ENCODE data around the gene RASL12. TPM values are rescaled to one million over a fixed set of nuclear protein-coding genes. Genes with fewer than 3 reads are reported as not detected.
"Not testable (repeated sequence)": the region's sequence is repeated elsewhere in the genome, so short reads cannot be mapped to it uniquely, and the experiment has no call there.

RASL12 gene
- total RNA-seq, 2 donors from 2014 or later: 3.1 to 6.7 TPM

- no peak overlapping the region for H3K27ac ChIP-seq
- DNase-seq: no peak
- peaks cover 8% of the 10 kb centered on the region for H3K4me1 ChIP-seq
- H3K27me3 ChIP-seq: no peaks in the 10 kb centered on the region
- no peak overlapping the region for H3K9ac ChIP-seq (ENCODE audit: low read depth in 2 of 2, low read length in 2 of 2)
- intact Hi-C loops (cut with DNase I): loop anchor here (5.0 kb wide), 1 partner anchor 44 kb away; no protein-coding TSS in a partner anchor
- H3K9me3 ChIP-seq: no peaks in the 10 kb centered on the region
- no peaks in the 10 kb centered on the region for H3K36me3 ChIP-seq
- TF ChIP-seq, protein P1, sequence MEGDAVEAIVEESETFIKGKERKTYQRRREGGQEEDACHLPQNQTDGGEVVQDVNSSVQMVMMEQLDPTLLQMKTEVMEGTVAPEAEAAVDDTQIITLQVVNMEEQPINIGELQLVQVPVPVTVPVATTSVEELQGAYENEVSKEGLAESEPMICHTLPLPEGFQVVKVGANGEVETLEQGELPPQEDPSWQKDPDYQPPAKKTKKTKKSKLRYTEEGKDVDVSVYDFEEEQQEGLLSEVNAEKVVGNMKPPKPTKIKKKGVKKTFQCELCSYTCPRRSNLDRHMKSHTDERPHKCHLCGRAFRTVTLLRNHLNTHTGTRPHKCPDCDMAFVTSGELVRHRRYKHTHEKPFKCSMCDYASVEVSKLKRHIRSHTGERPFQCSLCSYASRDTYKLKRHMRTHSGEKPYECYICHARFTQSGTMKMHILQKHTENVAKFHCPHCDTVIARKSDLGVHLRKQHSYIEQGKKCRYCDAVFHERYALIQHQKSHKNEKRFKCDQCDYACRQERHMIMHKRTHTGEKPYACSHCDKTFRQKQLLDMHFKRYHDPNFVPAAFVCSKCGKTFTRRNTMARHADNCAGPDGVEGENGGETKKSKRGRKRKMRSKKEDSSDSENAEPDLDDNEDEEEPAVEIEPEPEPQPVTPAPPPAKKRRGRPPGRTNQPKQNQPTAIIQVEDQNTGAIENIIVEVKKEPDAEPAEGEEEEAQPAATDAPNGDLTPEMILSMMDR (IDR thresholded peaks at IDR 0.05): no peak
- H3K4me3 ChIP-seq: no peak overlapping the region
Observed at GRCh38 chr15:65081270-65081669, 13.5 kb upstream of the RASL12 start.

DNA sequence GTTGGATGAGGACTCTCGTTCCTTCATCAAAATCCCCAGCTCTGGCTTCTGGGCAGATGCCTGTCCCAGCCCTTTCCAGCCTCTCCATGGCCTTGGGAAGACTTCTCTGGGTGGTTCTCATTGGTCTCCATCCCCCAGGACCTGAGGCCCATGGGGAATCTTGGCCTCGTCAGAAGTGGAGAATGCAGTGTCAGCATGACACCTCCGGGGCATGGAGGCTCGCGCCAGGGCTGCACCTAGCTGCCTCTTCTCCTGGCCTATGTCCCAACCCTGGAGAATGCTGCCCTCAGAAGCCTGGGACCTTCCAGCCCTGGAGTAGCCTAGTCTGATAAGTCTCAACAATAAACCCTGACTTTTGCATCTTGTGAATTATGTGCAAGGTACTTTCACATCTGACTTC, 11.8 kb upstream of the RASL12 start:
- no peak overlapping the region for H3K4me3 ChIP-seq
- peaks cover 8% of the 10 kb centered on the region for H3K4me1 ChIP-seq
- intact Hi-C loops (cut with DNase I): no loop called here
- TF ChIP-seq, protein P1 (IDR thresholded peaks at IDR 0.05): no peak
- no peaks in the 10 kb centered on the region for H3K27me3 ChIP-seq
- H3K9ac ChIP-seq (ENCODE audit: low read depth in 2 of 2, low read length in 2 of 2): no peak overlapping the region
- no peaks in the 10 kb centered on the region for H3K9me3 ChIP-seq
- no peak for DNase-seq
- no peaks in the 10 kb centered on the region for H3K36me3 ChIP-seq
- no peak overlapping the region for H3K27ac ChIP-seq

DNA sequence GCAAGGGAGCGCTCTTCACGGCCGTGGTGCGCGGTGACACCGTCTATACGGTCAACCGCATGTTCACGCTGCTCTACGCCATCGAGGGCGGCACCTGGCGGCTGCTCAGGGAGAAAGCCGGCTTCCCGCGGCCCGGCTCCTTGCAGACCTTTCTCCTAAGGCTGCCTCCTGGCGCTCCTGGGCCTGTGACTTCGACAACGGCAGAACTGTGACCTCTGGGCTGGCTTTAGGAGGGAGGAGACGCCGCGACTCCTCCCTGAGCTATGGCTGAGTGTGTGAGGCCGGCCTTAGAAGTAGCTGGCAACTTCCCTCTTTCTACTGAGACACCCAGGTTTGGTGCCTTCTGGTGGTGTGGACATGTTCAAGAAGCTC, 10.2 kb upstream of the RASL12 start:
- no peaks in the 10 kb centered on the region for H3K9me3 ChIP-seq
- H3K36me3 ChIP-seq: no peaks in the 10 kb centered on the region
- peak overlapping the region in 1 of 2 donors; percentile 41 for H3K9ac ChIP-seq (ENCODE audit: low read depth in 2 of 2, low read length in 2 of 2)
- peaks cover 6% of the 10 kb centered on the region for H3K4me1 ChIP-seq
- DNase-seq: peak; percentile 87
- H3K27me3 ChIP-seq: no peaks in the 10 kb centered on the region
- TF ChIP-seq, protein P1 (IDR thresholded peaks at IDR 0.05): peak; percentile 54
- no peak overlapping the region for H3K27ac ChIP-seq
- H3K4me3 ChIP-seq: no peak overlapping the region
- intact Hi-C loops (cut with DNase I): no loop called here

DNA sequence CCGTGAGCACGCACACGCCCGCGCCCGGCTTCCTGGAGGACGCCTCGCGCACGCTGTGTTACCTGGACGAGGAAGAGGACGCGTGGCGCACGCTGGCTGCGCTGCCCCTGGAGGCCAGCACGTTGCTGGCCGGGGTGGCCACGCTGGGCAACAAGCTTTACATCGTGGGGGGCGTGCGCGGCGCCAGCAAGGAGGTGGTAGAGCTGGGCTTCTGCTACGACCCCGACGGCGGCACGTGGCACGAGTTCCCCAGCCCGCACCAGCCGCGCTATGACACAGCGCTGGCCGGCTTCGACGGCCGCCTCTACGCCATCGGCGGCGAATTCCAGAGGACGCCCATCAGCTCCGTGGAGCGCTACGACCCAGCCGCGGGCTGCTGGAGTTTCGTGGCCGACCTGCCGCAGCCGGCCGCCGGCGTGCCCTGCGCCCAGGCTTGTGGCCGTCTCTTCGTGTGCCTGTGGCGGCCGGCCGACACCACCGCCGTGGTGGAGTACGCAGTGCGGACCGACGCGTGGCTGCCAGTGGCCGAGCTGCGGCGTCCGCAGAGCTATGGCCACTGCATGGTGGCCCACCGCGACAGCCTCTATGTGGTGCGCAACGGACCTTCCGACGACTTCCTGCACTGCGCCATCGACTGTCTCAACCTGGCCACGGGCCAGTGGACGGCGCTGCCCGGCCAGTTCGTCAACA, 9.6 kb upstream of the RASL12 start:
- H3K4me3 ChIP-seq: no peak overlapping the region
- H3K27ac ChIP-seq: no peak overlapping the region
- TF ChIP-seq, protein P1 (IDR thresholded peaks at IDR 0.05): no peak
- DNase-seq: no peak
- no peaks in the 10 kb centered on the region for H3K27me3 ChIP-seq
- no peaks in the 10 kb centered on the region for H3K9me3 ChIP-seq
- peaks cover 2% of the 10 kb centered on the region for H3K4me1 ChIP-seq
- H3K36me3 ChIP-seq: no peaks in the 10 kb centered on the region
- intact Hi-C loops (cut with DNase I): no loop called here
- no peak overlapping the region for H3K9ac ChIP-seq (ENCODE audit: low read depth in 2 of 2, low read length in 2 of 2)

GRCh38 chr15:65076486-65077290, 8.9 kb upstream of the RASL12 start, which contains the start of gene KBTBD13:
TSS of gene KBTBD13 (plus strand) at chr15:65076746. CDS start at chr15:65076816, 70 bp downstream.
- Histone ChIP-seq H3K36me3 (no peaks in the 10 kb centered on the region), H3K27ac (no peak within 1 kb of the TSS), H3K4me1 (no peaks in the 10 kb centered on the region), H3K4me3 (no peak within 1 kb of the TSS), H3K27me3 (no peaks in the 10 kb centered on the region), H3K9ac (ENCODE audit: low read depth in 2 of 2, low read length in 2 of 2) (no peak within 1 kb of the TSS), H3K9me3 (no peaks in the 10 kb centered on the region)
- intact Hi-C loops (cut with DNase I): no loop called here
- TF ChIP-seq, protein P1 (IDR thresholded peaks at IDR 0.05): no peak
- no peak for DNase-seq

DNA sequence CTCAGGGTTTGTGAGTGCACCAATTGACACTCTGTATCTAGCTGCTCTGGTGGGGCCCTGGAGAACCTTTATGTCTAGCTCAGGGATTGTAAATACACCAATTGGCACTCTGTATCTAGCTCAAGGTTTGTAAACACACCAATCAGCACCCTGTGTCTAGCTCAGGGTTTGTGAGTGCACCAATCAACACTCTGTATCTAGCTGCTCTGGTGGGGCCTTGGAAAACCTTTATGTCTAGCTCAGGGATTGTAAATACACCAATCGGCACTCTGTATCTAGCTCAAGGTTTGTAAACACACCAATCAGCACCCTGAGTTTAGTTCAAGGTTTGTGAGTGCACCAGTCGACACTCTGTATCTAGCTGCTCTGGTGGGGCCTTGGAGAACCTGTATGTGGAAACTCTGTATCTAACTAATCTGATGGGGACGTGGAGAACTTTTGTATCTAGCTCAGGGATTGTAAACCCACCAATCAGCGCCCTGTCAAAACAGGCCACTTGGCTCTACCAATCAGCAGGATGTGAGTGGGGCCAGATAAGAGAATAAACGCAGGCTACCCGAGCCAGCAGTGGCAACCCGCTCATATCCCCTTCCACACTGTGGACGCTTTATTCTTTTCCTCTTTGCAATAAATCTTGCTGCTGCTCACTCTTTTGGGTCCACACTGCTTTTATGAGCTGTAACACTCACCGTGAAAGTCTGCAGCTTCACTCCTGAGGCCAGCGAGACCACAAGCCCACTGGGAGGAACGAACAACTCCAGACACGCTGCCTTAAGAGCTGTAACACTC, 8.0 kb upstream of the RASL12 start:
- H3K4me1 ChIP-seq; H3K27ac ChIP-seq; H3K36me3 ChIP-seq; H3K4me3 ChIP-seq; H3K9ac ChIP-seq (ENCODE audit: low read depth in 2 of 2, low read length in 2 of 2); H3K27me3 ChIP-seq; H3K9me3 ChIP-seq; intact Hi-C loops (cut with DNase I); DNase-seq: not testable (repeated sequence)

- DNase-seq; H3K27ac ChIP-seq; intact Hi-C loops (cut with DNase I); H3K4me3 ChIP-seq; H3K27me3 ChIP-seq; H3K9ac ChIP-seq (ENCODE audit: low read depth in 2 of 2, low read length in 2 of 2); H3K36me3 ChIP-seq; H3K9me3 ChIP-seq; H3K4me1 ChIP-seq: not testable (repeated sequence)
Observed at GRCh38 chr15:65074946-65075345, 7.2 kb upstream of the RASL12 start.
